HG02798 (cell line): ENCODE results near the gene IMPG2.
"Not testable (repeated sequence)": the region's sequence is repeated elsewhere in the genome, so short reads cannot be mapped to it uniquely, and the experiment has no call there.

Experiments used
- ATAC-seq: cut with Tn5 transposase; IDR thresholded peaks from one replicate; pipeline ENCODE4 v1.9.1; 2021; ENCODE audit warnings: mild to moderate bottlenecking; ENCODE audit not compliant: unreplicated experiment, poor library complexity

The IMPG2 gene

GRCh38 chr3:101320475-101320874 lies at the start of gene IMPG2:
Gene IMPG2, minus strand, starts transcription at chr3:101320575. Its CDS starts 203 bp downstream, at chr3:101320372.
- no peak for ATAC-seq

- no peak for ATAC-seq
These were observed 42.0 kb upstream of the IMPG2 start for GRCh38 chr3:101362406-101362805.

- ATAC-seq, result no peak
These were observed 31.5 kb upstream of the IMPG2 start for GRCh38 chr3:101351829-101352228.

- ATAC-seq, result no peak
These were observed 20.2 kb upstream of the IMPG2 start for GRCh38 chr3:101340591-101340990.

GRCh38 chr3:101333883-101334282 lies 13.5 kb upstream of the IMPG2 start:
- no peak for ATAC-seq

- no peak for ATAC-seq
These were observed 8.8 kb upstream of the IMPG2 start for GRCh38 chr3:101329016-101329673.

DNA sequence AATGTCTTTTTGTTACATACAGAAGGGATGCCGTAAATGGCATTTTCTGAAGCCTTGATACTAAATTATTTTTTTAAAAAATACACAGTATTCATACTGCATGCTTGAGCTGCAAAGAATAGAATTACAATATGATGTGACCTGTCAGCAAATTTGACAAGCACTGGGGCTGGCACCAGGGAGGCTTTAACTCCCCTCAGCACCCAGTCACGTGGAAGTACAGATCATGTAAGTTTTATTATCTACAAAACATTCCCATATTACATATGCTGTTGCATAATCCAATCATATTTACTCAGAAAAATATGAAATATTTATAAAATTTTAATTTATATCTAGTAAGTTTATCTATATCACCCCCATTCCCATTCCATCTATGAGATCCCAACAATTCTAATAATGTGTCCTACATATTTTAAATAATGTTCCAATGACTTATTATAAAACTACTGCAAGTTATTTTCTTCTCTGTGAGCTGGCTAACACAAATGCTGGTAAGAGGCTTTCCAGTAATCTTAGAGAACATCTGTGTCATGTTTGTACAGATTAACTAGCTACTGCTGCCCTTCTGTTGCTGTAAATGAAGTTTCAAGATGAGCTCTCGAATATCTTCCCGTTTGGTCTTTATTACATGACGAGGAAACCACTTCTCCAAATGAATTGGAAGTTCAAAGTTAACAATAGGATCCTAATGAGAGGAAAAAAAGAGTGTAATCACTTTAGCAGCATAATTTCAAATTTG lies 5.2 kb upstream of the IMPG2 start:
- ATAC-seq, result no peak

DNA sequence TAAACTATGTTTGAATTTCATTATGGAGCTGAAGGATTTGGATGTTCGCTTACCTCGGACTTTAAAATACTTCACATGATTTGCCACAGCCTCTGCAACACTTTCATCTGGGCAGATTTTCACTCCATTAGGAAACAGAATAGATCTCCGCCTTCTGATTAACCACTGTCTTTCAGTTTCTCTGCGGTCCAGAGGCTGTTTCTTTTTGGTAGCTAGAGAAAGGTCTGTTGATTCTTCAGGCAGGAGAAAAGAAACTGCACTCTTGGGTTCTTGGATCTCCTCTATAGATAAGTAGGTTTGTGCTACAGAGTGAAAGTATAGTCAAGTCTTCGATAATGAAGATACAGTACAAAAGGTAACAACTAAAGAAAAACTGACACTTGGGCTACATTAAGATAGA lies 844 bp downstream of the IMPG2 start:
- no peak for ATAC-seq

GRCh38 chr3:101312545-101312944 lies 7.8 kb downstream of the IMPG2 start:
- ATAC-seq, result no peak

DNA sequence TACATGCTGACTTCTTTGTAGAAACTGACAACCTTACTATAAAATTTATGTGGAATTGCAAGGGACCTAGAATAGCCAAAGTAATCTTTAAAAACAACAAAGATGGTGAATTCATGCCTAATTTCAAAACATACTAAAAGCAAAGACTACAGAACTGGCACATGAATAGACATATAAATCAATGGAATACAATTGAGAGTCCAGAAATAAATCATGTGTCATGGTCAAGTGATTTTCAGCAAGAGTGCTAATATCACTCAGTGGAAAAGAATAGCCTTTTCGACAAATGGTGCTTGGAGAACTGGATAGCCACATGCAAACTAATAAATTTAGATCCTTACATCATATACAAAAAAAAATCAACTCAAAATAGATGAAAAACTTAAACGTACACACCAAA lies 8.7 kb downstream of the IMPG2 start:
- no peak for ATAC-seq

DNA sequence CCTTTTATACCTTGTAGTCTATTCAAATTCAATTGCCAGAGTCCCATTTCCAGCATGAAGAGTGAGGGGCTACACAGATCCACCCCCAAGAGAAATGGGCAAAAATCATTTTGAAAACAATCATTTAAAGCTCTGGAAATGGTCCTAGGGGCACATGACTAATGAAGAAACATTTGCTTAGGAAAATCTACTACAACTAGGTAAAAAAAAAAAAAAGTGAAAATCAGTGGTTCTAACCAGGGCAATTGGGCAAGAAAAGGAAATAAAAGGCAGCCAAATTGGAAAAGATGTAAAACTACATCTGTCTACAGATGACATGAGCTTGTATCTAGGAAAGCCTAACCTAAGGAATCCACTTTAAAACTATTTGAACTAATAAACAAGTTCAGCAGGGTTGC lies 9.4 kb downstream of the IMPG2 start:
- ATAC-seq, result no peak

DNA sequence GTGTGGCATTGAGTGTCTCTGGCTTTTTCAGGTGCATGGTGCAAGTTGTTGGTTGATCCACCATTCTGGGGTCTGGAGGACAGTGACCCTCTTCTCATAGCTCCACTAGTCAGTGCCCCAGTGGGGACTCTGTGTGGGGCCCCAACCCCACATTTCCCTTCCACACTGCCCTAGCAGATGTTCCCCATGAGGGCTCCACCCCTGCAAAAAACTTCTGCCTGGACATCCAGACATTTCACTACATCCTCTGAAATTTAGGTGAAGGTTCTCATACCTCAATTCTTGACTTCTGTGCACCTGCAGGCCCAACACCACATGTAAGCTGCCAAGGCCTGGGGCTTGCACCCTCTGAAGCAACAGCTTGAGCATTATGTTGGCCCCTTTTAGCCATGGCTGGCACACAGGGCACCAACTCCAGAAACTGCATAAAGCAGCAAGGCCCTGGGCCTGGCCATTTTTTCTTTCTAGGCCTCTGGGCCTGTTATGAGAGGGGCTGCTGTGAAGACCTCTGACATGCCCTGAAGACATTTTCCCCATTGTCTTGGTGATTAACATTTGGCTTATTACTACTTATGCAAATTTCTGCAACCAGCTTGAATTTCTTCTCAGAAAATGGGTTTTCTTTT lies 12.1 kb downstream of the IMPG2 start:
- not testable (repeated sequence) for ATAC-seq

DNA sequence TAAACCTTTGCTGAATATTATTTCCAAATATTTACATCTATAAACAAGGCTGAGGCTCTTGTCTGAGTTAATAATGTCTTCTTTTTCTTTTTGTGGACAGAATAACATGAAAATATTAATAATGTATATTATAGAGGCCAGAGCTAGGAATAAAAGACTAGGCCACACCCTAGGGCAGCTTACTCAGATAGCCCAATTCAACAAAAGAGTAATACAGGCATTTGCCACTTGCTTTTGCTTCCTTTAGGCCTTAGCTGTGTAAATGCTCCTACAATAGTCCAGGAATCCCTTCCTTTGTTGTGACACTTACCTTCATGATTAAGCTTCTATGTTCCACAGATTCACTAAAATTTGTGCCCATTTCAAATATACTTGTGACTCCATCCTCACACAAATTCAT lies 16.5 kb downstream of the IMPG2 start:
- no peak for ATAC-seq

DNA sequence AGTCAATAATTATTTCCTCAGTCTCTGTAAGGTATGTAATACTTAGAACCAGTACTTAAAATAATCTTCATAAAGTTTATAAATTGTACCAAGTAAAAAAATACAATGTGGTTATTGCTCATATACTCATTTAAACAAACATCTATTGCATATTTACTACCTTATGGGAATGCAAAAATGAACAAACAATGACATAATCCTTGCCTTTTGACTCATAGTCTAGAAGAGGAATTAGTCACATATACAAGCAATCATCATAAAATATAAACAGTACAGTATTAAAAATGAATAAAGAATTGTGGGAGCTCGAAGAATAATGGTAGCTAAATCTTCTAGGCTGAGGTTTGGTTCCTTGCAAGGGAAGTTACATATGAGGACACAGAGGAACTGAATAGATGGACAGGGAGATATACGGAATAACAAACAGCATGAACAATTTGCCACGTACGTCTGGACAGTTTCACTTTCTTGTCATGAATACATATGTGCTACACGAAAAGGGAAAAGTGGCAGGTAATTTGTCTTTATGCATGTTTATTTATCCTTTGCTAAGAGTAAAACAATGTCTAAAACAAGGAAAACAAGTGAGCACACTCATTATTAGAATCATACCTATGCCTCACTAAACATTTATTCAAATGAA lies 17.2 kb downstream of the IMPG2 start:
- ATAC-seq, result no peak

DNA sequence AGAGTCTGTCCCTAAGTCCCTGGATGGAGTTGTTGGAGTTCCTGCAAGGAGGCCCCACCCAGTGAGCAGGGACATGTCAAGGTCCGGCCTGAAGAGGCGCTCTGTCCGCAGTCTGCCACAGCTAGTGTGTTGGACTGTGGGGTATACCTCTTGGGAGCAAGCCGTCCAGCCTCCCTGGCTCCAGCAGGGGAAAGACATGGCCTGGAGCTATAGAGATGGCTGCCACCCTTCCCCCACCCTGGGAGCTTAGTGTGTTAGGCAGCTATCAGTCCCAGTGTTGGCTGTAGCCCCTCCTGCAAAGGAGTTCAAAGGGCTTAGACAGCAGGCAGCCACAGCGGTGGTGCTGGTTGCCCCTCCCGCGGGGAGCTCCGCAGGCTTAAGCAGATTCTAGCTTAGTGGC lies 20.3 kb downstream of the IMPG2 start:
- ATAC-seq, result no peak

DNA sequence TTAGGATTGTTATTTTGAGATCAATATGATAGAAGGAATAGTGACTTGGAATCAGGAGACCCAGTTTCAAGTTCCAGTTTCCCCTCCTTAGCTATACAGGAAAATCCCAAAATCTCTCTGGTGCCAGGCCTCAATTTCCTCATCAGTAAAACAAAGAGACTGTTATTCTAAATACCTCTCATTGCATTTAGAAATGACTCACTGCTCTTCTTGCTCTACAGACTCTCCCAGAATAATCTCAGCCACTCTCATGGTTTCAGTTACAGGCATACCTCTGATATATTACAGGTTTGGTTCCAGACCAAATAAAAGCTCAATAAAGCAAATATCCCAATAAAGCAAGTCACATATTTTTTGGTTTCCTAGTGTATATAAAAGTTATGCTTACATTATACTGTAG lies 28.3 kb downstream of the IMPG2 start:
- ATAC-seq, result no peak

DNA sequence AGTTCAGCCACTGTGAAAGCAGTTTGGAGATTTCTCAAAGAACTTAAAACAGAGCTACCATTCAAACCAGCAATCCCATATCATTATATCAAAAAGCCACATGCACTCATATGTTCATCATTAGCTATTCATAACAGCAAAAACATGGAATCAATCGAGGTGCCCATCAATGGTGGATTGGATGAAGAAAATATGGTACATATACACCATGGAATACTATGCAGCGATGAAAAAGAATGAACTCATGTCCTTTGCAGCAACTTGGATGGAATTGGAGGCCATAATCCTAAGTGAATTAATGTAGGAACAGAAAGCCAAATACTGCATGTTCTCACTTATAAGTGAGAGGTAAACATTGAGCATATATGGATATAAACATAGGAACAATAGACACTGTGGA lies 32.1 kb downstream of the IMPG2 start:
- ATAC-seq, result no peak

DNA sequence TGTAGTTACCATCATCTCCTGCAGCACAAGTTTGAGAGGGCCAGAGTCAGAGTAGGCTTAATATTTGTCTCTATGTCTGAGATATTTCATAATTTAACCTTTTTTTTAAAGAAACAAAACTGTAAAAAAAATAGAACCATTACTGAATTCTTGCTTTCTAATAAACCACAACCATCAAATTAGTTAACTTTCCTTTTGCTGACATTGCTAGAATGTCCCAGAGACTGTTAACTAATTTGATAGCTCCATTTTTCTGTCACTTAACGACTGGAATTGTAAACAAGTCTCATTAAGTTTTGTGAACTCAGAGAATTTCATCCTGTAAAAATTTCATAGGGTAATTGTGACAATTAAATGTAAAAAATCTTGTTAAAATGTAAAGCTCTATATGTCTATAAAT lies 35.6 kb downstream of the IMPG2 start:
- ATAC-seq, result no peak

DNA sequence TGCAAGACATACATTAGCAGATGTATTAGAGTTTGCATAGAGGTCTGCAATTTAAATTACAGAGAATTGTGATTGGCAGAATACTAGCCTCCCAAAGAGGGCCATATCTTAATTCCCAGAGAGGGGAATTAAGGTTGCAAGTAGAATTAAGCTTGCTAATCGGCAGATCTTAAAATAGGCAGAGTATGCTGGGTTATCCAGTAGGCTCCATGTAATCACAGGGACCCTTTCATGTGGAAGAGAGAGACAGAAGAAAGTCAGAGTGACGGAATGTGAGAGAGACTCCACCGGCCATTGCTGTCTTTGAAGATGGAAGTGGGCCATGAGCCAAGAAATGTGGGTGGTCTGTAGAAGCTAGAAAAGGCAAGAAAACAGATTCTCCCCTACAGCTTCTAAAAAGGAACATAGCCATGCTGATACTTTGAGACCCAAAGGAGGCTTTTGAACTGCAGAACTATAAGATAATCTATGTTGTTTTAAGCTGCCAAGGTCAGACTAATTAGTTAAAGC lies 38.8 kb downstream of the IMPG2 start:
- ATAC-seq, result no peak

DNA sequence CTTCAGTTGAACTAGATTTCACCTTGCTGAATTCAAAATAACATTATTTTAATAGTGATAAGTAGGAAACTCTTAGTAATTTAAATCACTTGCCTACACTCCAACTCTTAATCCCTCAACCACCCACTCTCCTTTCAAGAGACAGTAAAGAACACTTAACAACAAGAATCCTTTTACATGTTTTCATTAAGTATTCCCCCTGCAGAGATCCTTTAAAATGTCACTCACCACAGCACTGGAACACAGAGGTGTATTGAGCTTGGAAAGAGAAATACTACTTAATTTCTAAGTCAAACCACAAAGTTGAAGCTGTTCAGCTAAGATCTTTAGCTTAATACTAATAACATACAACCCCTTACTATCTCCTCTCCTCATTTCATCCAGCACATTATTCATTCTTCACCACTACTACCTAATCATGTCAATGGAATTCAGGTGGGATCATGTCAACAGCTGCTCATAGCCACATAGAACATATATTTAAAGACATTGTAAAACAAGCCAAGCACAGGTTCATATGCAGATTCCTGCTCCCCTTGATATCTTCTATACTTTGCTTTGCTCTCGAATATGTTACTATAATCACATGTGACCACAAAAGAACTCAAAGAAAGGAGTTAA lies 40.5 kb downstream of the IMPG2 start:
- no peak for ATAC-seq

DNA sequence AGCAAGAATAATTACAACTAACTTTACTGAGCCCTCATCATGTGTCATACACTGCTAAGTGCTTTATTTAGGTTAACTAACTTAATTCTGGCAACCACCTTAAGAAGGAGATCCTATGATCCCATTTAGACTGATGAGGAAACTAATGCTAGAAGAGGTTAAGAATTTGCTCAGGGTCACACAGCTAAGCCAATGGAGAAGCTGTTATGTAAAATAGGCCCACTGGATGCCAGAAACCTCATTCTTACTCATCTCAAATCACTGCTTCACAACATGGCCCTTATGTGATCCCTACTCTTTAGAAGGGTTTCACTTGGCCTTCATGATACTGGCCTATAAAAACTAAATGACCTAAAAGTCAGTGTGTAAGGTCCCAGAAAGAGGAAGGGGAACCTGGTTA lies 41.2 kb downstream of the IMPG2 start:
- no peak for ATAC-seq
